PC-3 (cell line): ENCODE measurements around the gene H6PD. TPM values are rescaled to one million over a fixed set of nuclear protein-coding genes. Genes with fewer than 3 reads are reported as not detected.
A peak's percentile ranks its signal among the peaks of the same experiment; 100 is the strongest.

Experiments used
- ATAC-seq: fragments of 200-7000 bp; cut with Tn5 transposase; 2 replicates; pipeline ENCODE4 v1.9.1; 2020; ENCODE audit warnings: mild to moderate bottlenecking, moderate library complexity
- BruUV-seq: library from RNA; stranded (reverse); fragments of 400-500 nt; replicated peaks from 2 replicates; lab custom pipeline; 2021; lab: Mats Ljungman, UMichigan
- CTCF ChIA-PET: fragments of 300-600 bp; sonication (Branson Sonifier 250); formaldehyde crosslinking; loops from one replicate; lab custom pipeline; 2022; ENCODE audit warnings: antibody characterized with exemption; lab: Charles Lee
- POLR2A ChIA-PET: fragments of 300-600 bp; sonication (Branson Sonifier 250); formaldehyde crosslinking; loops from one replicate; lab custom pipeline; 2022; ENCODE audit warnings: antibody characterized with exemption; ENCODE audit not compliant: unreplicated experiment; lab: Charles Lee
- DNase-seq: peaks from one replicate; pipeline ENCODE4 v3.0.0-alpha.2; 2015
- H2AFZ ChIP-seq: fragments of 300-600 bp; sonication (generic); 2 replicates; pipeline ENCODE4 v1.6.0; 2016; ENCODE audit warnings: antibody characterized with exemption, low read length
- H3F3A ChIP-seq: fragments of 300-600 bp; sonication (generic); one replicate; pipeline ENCODE4 v1.6.0; 2017; ENCODE audit warnings: antibody characterized with exemption, low read length, control low read depth, mild to moderate bottlenecking; ENCODE audit not compliant: unreplicated experiment
- H3K27ac ChIP-seq: fragments of 300-600 bp; sonication (generic); 2 replicates; pipeline ENCODE4 v1.5.1; 2016; ENCODE audit warnings: mild to moderate bottlenecking, low read length
- H3K27me3 ChIP-seq: fragments of 300-600 bp; sonication (generic); 2 replicates; pipeline ENCODE4 v1.6.1; 2016; ENCODE audit warnings: low read length, mixed read lengths
- H3K36me3 ChIP-seq: fragments of 300-600 bp; sonication (generic); 2 replicates; pipeline ENCODE4 v1.6.1; 2016; ENCODE audit warnings: low read depth, mixed run types, low read length, mixed read lengths
- H3K4me1 ChIP-seq: fragments of 300-600 bp; sonication (generic); 2 replicates; pipeline ENCODE4 v1.5.1; 2016; ENCODE audit warnings: low read length; ENCODE audit not compliant: insufficient read depth
- H3K4me2 ChIP-seq: fragments of 300-600 bp; sonication (generic); 2 replicates; pipeline ENCODE4 v1.6.0; 2016; ENCODE audit warnings: low read length
- H3K4me3 ChIP-seq: fragments of 300-600 bp; sonication (generic); 2 replicates; pipeline ENCODE4 v1.5.1; 2016; ENCODE audit warnings: mild to moderate bottlenecking, low read length, mixed read lengths
- H3K79me2 ChIP-seq: fragments of 300-600 bp; sonication (generic); 2 replicates; pipeline ENCODE4 v1.6.1; 2017; ENCODE audit warnings: low read length, mixed read lengths
- H3K9ac ChIP-seq: fragments of 300-600 bp; sonication (generic); 2 replicates; pipeline ENCODE4 v1.6.0; 2016; ENCODE audit warnings: mild to moderate bottlenecking, low read length
- H3K9me2 ChIP-seq: fragments of 300-600 bp; sonication (generic); replicated peaks from 2 replicates; pipeline ENCODE4 v1.6.1; 2016; ENCODE audit warnings: mixed run types, low read length, mixed read lengths
- H3K9me3 ChIP-seq: fragments of 300-600 bp; sonication (generic); 2 replicates; pipeline ENCODE4 v1.6.1; 2016; ENCODE audit warnings: low read length, mixed read lengths
- H4K20me1 ChIP-seq: fragments of 300-600 bp; sonication (generic); 2 replicates; pipeline ENCODE4 v1.6.1; 2016; ENCODE audit warnings: low read length, mixed read lengths
- EZH2 ChIP-seq: fragments of 300-600 bp; sonication (generic); IDR thresholded peaks from one replicate; pipeline ENCODE4 v1.6.1; 2017; ENCODE audit warnings: antibody characterized with exemption, mild to moderate bottlenecking, low read length; ENCODE audit not compliant: unreplicated experiment
- EZH2phosphoT487 ChIP-seq: fragments of 300-600 bp; sonication (generic); IDR thresholded peaks from 2 replicates; pipeline ENCODE4 v1.6.1; 2018; ENCODE audit warnings: mild to moderate bottlenecking, antibody characterized with exemption, low read length, borderline replicate concordance
- intact Hi-C: fragments of 100-400 bp; cut with micrococcal nuclease; formaldehyde crosslinking; loops from 2 replicates; pipeline ENCODE4 v1.9.0; 2023
- total RNA-seq: library from RNA; depleted of rRNA; stranded (reverse); fragments of >200 nt; gene quantifications from 2 replicates; pipeline ENCODE4 v1.2.3, GENCODE V29; 2014
- TF ChIP-seq, protein P1 (sequence below): fragments of 300-600 bp; sonication (generic); conservative IDR thresholded peaks from 2 replicates; pipeline ENCODE4 v1.5.1; 2017; ENCODE audit warnings: antibody characterized with exemption, low read depth, mild to moderate bottlenecking, low read length

The H6PD gene
- total RNA-seq, 1 experiment from 2014 or later, result 6.8 TPM

DNA sequence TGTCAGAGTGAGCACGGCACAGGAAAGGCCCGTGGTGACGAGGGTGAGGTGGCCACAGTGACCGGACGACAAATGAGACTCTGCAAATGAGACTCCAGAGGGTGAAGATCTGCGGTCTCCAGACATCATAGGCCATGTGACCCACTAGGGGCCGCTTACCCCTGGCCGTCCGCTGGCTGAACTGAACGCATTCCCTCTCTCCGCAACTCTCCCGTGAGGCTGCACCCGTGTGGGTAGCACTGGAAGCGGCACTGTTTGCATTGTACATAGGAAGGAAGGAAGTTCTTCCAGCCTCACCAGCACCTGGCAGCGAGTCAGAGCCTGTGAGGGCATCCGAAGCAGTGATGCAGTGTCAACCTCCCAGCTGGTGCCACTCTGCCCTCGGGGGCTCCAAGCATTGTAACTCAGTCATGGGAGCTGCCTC, 34.5 kb downstream of the H6PD start:
- Histone ChIP-seq H3K4me1 (peaks cover 24% of the 10 kb centered on the region), H3K36me3 (no peaks in the 10 kb centered on the region), H3K9me3 (no peaks in the 10 kb centered on the region), H3K27ac (no peak overlapping the region), H2AFZ (no peak overlapping the region), H3F3A (no peaks in the 10 kb centered on the region), H3K4me3 (no peak overlapping the region), H3K4me2 (peak overlapping the region; percentile 43), H3K9ac (no peak overlapping the region), H3K27me3 (no peaks in the 10 kb centered on the region), H4K20me1 (no peaks in the 10 kb centered on the region), H3K79me2 (no peaks in the 10 kb centered on the region), H3K9me2 (no peaks in the 10 kb centered on the region)
- ATAC-seq (peak; percentile 71), DNase-seq (peak; percentile 74)
- intact Hi-C loops, result no loop called here
- ChIA-PET CTCF (no interaction called here), POLR2A (no interaction called here)
- TF ChIP-seq, protein P1, sequence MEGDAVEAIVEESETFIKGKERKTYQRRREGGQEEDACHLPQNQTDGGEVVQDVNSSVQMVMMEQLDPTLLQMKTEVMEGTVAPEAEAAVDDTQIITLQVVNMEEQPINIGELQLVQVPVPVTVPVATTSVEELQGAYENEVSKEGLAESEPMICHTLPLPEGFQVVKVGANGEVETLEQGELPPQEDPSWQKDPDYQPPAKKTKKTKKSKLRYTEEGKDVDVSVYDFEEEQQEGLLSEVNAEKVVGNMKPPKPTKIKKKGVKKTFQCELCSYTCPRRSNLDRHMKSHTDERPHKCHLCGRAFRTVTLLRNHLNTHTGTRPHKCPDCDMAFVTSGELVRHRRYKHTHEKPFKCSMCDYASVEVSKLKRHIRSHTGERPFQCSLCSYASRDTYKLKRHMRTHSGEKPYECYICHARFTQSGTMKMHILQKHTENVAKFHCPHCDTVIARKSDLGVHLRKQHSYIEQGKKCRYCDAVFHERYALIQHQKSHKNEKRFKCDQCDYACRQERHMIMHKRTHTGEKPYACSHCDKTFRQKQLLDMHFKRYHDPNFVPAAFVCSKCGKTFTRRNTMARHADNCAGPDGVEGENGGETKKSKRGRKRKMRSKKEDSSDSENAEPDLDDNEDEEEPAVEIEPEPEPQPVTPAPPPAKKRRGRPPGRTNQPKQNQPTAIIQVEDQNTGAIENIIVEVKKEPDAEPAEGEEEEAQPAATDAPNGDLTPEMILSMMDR, result peak; percentile 19; the same call in 1 of the 2 replicates
- TF ChIP-seq EZH2, result no peak
- BruUV-seq, result no TSS peak

DNA sequence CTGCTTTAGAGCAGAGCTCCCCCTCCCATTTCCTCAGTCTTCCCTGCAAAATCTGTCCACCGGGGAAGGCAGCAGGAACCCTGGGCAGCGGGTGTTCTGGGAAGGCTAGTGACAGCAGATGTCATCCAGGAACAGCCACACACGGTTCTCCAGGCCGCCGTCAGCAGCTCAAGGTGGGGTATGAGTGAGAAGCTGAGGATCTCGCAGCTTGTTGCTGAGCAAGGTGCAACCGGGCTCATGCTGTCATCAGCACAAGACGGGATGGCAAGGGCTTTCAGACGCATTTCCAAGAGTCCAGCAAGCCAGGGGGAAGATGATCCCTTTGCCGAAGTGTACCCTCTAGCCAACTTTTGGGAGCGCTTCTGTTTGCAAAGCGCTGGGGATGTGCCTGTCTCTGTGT, 35.1 kb downstream of the H6PD start:
- H2AFZ ChIP-seq, result no peak overlapping the region
- no TSS peak for BruUV-seq
- H3K4me1 ChIP-seq, result peaks cover 24% of the 10 kb centered on the region
- ChIA-PET CTCF (interaction anchor here (0.7 kb wide), 1 partner anchor 15 kb away, joined by 3 read pairs; no protein-coding TSS in a partner anchor), POLR2A (no interaction called here)
- peak overlapping the region; percentile 43; the same call in 1 of the 2 replicates for H3K4me2 ChIP-seq
- no peak overlapping the region for H3K27ac ChIP-seq
- H3K27me3 ChIP-seq, result no peaks in the 10 kb centered on the region
- no peak overlapping the region for H3K4me3 ChIP-seq
- intact Hi-C loops, result no loop called here
- no peak for ATAC-seq
- DNase-seq, result no peak
- no peaks in the 10 kb centered on the region for H3K79me2 ChIP-seq
- no peak overlapping the region for H3K9ac ChIP-seq
- no peaks in the 10 kb centered on the region for H3K9me2 ChIP-seq
- TF ChIP-seq EZH2phosphoT487, result no peak
- TF ChIP-seq EZH2, result no peak
- TF ChIP-seq, protein P1, result no peak
- H4K20me1 ChIP-seq, result no peaks in the 10 kb centered on the region
- H3F3A ChIP-seq, result no peaks in the 10 kb centered on the region
- no peaks in the 10 kb centered on the region for H3K36me3 ChIP-seq
- H3K9me3 ChIP-seq, result no peaks in the 10 kb centered on the region

DNA sequence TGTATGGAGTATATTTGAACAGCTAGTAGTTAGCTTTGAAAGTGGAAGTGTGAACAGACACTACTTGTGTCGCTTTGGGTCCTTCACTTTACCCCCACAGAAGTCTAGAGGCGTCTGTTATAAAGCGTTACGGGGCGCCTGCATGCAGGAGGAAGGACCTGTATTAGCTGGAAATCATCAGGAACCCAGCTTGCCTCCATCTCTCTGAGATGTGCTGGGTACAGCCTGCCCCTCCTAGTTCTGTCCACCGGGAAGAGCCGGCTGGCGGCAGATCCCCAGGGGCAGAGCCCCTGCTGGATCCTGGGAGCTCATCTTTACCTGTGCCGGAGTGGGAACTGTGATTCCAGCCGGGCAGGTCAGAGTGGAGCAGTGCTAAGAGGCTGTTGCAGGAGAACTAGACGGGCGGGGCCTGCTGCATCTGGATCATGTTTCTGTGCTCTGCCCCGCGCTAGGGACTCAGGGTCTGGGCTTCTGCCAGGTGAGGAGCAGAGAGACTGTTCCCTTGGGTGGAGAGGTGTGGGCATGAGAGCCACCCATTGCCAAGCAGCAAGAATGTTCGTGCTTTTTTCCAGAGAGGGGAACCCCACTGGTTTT, 35.8 kb downstream of the H6PD start:
- no peaks in the 10 kb centered on the region for H3K27me3 ChIP-seq
- H3K9me3 ChIP-seq, result no peaks in the 10 kb centered on the region
- H3F3A ChIP-seq, result no peaks in the 10 kb centered on the region
- ATAC-seq (peak; percentile 70), DNase-seq (peak; percentile 70)
- ChIA-PET POLR2A (interaction anchor here (0.5 kb wide), 1 partner anchor 199 kb away, joined by 4 read pairs; no protein-coding TSS in a partner anchor), CTCF (no interaction called here)
- H3K4me3 ChIP-seq, result no peak overlapping the region
- H4K20me1 ChIP-seq, result no peaks in the 10 kb centered on the region
- H2AFZ ChIP-seq, result no peak overlapping the region
- TF ChIP-seq, protein P1, result no peak
- TF ChIP-seq EZH2phosphoT487, result no peak
- TF ChIP-seq EZH2, result no peak
- no TSS peak for BruUV-seq
- H3K36me3 ChIP-seq, result no peaks in the 10 kb centered on the region
- no peak overlapping the region for H3K9ac ChIP-seq
- peak overlapping the region; percentile 53 for H3K4me2 ChIP-seq
- no peaks in the 10 kb centered on the region for H3K79me2 ChIP-seq
- peaks cover 29% of the 10 kb centered on the region for H3K4me1 ChIP-seq
- intact Hi-C loops, result no loop called here
- no peak overlapping the region for H3K27ac ChIP-seq
- no peaks in the 10 kb centered on the region for H3K9me2 ChIP-seq
